Activated CD4-positive, CD25-positive, alpha-beta regulatory T cell treated with anti-CD3 and anti-CD28 coated beads, Interleukin-2, amount 50 U/mL, for 72 hours (primary cell): Measurements from ENCODE around the gene GATA5.
"Not testable (repeated sequence)": the region's sequence is repeated elsewhere in the genome, so short reads cannot be mapped to it uniquely, and the experiment has no call there.

Source experiments
- DNase-seq: peaks from one replicate; pipeline ENCODE4 v3.0.0; 2021

The GATA5 gene

DNA sequence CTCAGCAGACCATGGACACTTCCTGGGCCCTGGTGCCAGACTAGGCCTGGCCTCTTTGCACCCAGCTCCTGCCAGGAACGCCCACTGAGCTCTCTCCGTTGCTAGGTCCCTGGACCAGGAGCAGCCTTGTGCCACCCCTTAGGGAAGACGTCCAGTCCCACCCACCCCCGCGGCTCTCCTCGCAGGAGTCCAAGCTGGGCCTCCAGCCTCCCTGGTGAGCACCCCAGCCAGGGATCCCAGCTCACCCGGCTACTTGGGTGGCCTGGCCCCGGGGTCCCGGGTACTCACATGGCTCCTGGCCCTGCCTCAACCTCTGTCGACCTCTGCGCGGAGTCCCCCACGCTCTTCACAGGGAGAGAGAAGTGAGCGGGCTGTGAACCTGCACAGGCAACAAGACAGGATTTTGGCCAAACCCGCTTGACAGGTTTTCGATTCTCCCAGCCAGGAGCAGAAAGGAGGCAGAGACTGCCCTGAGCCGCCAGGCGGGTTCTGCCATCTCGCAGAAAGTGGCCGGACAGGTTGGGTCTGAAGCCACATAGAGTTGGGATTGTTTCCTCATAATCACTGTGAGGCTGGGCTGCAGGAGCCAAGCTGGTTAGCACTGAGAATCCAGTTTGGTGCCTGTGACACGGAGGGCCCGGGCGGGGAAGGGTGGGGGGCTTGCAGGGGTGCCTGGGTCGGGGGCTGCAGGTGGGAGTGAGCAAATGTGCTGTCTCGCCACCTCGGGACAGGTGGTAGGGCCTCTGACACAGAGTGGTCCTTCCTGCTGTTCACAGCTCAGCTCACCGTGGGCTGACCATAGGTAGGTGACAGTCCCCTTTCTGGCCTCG, 48.4 kb downstream of the GATA5 start, which contains the start of gene RBBP8NL:
Gene RBBP8NL (minus strand): TSS at position 368 of the 830 bp plus-strand sequence. CDS start 7,892 bp downstream, outside the sequence.
- no peak for DNase-seq

DNA sequence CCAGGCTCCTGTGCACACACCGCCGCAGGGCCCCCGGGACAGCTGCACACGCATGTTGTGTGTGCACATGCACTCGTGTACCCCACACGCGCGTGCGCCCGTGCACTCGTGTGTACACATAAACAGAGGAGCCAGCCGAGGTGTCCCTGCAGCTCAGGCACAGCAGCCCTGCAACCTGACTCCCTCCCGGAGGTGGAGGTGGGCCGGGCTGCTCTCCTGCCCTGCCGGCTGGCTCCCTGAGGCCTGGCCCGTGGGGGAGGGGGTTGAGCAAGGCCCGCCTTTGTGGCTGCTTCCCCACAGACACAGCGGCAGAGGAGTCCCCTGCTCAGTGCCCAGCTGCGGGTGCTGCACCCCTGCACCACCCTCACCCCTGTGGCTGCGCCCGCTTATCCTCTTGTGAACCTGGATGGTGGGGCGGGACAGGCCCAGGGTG, 49.1 kb downstream of the GATA5 start:
- no peak for DNase-seq

DNA sequence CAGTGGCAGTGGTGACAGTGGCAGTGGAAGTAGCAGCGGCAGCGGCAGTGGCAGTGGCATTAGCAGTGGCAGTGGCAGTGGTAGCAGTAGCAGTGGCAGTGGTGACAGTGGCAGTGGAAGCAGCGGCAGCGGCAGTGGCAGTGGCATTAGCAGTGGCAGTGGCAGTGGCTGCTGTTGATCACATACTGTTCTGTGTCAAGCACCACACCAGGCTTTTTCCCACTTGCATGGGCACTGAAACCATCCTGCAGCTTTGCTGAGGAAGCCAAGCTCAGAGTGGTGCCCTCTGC, 49.8 kb downstream of the GATA5 start:
- not testable (repeated sequence) for DNase-seq

DNA sequence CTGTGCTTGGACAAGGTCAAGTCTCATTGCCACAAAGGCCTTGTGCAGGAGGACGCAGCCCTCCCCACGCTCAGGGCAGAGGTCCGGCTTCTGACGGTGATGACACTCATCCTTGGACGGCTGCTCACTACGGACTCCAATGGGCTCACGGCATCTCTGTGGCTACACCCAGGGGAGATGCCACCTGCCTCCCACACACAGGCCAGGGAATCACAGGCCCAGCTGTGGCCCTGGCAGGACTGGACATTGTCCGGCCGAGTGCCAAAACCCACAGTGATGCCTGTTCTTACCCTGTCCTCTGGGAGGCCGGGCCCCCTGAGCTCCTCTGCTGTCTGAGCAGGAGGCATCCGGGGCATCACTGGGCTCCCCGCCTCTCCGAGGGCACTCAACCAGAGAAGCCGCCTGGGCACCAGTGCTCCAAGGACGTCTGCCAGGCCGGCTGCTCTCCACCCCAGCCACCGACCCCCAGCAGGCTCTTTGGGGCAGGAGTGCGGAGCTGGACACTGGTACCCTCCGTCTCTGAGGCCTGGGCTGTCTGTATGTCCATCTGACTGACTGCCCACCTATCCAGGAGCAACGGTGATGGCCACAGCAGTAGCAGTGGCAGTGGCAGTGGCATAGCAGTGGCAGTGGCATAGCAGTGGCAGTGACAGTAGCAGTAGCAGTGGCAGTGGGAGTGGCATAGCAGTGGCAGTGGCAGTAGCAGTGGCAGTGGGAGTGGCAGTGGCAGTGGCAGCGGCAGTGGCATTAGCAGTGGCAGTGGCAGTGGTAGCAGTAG, 50.3 kb downstream of the GATA5 start:
- DNase-seq, result no peak

DNA sequence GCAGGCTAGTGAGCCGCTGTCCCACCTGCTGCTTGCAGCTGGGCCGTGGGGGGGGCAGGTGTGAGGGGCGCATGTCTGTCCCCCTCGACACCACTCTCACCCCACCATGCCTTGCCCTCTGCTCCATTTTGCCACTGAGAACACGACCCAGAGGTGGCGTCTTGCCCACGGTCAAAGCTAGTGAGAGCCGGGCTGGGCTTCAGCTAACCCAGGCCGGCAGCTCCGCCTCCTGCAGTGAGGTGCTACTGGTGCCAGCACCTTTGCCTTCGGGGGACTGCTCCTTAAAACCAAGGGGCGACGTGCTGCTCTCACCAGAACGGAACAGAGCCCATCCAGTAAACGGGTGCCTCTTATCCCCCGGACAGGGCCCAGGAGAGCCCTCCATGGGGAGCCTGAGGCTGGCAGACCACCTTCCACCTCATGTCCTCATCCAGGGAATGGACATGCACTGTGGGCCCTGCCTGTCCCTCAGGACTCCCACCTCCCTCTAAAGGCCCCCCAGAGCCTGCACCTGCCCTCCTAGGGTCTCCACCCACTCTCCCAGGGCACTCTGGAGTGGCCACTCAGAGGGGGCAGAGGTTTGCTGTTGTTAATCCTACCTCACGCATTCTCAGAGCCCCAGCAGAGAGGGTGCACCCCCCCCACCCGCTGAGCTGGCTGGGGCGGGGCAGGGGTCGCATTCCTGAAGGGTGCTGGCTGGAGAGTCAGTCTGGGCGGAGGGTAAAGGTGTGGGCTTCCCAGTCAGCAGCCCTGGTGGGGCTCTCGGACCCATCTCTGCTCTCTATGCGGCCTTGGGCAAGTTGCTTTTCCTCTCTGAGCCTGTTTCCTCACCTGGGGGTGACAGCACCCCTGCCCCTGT, 51.3 kb downstream of the GATA5 start:
- DNase-seq, result no peak

DNA sequence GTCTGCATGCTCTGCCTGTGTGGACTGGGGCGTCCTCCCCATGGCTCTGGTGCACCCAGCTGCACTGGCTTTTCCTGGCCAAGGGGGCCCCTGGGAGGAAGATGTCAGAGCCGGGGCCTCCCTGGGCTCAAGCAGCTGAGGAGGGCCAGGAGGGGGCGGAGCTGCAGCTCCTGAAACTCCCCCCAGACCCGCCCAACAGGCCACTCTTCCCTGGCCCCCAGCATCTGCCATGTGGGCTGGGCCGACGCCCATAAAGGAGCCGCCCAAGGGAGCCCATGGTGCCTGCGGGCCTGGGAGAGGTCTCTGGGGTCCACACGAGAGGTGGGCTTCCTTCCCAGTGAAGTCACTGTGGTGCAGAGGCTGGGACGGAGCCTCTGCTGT, 52.5 kb downstream of the GATA5 start:
- no peak for DNase-seq

DNA sequence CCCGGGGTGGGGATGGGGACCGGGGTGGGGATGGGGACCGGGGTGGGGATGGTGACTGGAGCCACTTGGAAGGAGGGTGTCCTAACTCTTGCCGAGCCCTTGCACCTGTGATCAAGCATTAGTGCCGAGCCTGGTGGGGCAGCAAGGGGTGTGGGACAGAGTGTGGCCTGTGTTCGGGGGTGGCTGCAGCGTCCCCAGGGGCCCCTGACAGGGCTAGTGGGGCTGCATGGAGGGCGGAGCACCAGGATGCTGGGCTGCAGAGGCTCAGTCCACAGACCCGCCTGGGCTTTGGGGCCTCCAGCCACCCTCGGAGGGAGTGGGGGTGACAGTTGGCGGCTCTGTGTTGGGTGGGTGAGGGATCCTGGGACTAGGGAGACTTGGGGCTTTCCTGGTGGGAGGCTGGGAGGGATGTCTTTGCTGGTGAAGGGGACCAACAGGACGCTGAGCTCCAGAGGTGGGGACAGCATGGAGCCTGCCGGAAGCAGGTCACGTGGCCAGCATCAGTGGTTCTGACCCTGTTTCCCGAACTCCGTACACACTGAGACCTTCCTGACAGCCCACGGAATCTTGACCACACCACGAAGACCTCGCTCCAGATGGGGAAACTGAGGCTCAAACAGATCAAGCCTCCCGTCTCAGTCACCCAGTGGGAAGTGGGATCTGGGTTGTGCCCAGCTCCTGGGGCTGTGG, 53.0 kb downstream of the GATA5 start:
- no peak for DNase-seq

DNA sequence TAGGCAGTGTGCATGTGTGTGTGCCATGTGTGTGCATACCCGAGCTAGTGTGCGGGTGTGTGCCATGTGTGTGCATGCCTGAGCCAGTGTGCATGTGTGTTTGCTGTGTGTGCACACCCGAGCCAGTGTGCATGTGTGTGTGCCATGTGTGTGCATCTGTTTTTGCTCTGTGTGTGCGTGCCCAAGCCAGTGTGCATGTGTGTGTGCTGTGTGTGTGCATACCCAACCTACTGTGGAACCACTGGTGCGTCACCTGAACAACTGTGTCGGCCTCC, 54.1 kb downstream of the GATA5 start:
- no peak for DNase-seq

DNA sequence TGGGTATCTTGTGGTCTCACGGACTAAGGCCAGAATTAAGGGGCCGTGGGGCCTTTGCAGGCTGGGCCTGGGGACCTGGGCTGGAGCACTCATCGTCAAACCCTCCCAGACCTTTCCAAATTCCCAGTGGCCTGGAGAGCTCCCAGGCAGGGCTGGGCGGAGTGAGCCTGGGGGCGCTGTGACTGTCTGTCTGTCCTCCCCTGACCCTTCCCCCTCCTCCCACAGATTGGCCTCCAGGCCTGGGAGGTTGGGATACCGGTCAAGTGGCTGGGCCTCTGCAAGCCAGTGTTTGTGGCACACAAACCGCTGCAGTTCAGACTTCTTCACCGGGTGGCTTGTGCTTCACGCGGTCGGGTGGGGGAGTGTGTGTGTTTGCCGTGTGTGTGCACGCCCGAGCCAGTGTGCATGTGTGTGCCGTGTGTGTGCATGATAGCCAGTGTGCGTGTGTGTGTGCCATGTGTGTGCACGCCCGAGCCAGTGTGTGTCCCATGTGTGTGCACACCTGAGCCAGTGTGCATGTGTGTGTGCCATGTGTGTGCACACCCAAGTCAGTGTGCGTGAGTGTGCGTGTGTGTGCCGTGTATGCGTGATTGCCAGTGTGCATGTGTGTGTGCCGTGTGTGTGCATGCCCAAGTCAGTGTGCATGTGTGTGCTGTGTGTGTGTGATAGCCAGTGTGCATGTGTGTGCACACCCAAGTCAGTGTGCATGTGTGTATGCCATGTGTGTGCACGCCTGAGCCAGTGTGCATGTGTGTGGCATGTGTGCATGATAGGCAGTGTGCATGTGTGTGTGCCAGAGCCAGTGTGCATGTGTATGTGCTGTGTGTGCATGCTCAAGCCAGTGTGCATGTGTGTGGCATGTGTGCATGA, 54.7 kb downstream of the GATA5 start:
- DNase-seq, result no peak

DNA sequence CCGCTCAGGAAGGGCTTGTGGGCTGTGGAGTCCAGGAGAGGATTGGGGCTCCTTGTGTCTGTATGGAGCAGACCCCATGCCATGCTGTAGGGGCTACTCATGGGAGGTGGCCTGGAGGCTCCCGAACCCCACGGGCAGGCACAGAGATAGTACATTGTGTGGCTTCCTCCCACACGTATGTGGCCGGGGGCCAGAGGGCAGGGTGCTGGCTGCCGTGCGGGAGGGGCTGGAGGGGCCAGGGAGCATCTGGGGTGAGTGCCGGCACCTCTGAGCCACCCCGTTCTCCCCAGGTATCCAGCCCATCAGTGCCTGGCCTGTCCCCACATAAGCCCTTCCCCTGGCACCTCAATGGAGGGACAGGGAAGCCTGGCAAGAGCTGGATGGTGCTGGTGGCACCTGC, 56.0 kb downstream of the GATA5 start:
- no peak for DNase-seq

DNA sequence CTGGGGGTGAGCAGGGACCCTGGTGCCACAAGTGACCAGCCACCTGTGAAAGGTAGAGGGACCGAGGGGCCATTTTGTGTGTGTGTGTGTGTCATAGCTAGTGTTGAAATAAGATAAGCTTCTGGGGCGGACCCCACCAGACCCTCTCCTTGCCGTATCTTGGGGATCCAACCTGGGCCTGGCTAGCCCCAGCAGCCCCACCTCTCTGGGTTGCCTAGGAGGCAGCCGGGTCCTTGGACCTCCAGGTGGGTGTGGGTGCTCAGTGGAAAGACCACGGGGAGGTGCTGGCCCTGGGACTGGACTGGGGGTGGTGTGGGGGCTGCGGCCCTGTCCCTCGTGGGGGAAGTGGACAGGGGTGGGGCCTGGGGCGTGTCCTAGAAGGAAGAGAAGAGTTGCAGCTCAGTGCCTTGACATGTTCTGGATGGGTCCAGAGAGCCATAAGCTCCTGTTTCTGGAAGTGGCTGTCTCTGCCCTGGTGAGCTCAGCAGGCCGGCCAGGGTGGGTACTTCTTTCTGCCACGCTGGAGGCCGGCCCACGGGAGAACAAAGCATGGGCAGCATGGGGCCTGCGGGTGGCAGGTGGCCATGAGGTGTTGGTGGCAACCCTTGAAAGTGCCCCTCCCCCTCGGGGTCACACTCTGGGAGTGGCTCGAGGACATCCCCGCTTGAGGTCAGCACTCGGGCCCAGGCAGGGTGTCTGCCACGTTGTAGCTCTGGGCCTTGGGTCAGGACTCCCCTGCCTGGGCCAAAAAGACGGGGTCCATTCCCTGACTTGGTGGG, 56.9 kb downstream of the GATA5 start:
- DNase-seq, result no peak

DNA sequence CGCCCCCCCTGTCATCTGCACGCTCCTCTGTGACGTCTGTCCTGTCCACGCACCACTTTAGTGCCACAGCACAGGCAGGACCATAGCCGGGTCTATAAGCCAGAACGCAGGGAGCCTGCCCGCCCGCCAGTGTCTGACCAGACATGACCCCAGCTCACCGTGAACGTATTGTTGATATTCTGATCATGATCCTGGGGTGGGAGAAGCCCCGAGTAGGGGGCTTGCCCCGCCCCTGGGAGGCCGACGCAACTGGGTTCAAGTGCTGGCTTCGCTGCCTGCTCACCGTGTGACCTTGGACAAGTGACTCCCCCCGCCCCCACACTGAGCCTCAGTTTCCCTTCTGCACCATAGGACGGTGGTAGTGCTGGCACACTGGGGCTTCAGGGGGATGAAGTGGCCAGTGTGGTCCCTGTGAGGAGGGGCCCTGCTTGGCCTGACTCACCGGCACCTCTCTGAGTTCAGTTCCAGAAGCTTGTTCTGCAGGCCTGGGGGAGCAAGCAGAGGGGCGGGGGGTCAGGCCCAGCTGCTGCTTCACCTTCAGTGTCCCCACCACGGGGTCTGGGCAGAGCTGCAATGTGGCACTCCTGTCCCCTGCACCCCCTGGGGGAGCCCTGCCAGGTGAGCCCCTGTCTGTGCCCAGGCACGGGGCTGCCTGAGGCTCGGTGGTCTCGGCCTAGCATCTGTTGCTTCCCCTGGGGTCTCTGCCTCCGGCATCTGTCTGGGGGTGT, 57.6 kb downstream of the GATA5 start:
- DNase-seq, result no peak

DNA sequence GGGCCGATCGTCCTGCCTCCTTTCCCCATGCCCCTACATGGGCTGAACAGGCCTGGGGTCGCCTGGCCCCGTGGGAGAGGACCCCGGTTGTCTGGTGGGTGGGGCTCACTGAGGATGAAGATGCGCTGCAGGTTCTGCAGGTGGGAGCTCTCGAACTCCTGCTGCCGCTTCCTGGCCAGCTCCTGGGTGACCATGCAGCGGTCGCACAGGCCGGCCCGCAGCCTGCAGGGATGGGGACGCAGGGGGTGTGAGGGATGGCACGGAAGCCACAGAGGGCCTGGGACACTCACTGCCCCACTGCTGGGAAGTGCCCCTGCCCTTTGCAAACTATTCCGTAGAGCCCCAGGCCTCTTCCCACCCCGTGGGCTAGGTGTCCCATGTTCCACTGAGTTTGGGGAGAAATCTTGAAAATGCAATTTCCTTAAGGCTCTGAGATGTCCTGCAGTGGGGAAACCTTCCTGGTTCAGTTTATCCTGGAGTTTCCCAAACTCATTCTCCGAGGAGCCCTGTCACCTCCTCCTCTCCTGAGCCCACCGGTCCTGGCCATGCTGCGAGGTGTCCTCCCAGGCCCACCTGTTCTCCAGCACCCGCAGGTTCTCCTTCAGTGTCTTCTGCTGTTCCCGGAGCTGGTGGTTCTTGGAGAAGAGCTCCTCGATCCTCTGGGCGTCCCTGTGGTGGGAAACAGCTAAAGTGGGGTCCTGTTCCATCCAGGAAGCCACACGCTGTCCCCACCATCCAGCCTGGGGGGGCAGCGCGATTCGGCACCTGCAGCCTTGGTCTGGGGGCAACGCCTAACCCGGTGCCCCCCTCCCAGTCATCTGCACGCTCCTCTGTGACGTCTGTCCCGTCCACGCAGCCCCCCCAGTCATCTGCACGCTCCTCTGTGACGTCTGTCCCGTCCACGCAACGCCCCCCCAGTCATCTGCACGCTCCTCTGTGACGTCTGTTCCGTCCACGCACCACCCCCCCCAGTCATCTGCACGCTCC, 58.9 kb downstream of the GATA5 start:
- DNase-seq, result no peak

DNA sequence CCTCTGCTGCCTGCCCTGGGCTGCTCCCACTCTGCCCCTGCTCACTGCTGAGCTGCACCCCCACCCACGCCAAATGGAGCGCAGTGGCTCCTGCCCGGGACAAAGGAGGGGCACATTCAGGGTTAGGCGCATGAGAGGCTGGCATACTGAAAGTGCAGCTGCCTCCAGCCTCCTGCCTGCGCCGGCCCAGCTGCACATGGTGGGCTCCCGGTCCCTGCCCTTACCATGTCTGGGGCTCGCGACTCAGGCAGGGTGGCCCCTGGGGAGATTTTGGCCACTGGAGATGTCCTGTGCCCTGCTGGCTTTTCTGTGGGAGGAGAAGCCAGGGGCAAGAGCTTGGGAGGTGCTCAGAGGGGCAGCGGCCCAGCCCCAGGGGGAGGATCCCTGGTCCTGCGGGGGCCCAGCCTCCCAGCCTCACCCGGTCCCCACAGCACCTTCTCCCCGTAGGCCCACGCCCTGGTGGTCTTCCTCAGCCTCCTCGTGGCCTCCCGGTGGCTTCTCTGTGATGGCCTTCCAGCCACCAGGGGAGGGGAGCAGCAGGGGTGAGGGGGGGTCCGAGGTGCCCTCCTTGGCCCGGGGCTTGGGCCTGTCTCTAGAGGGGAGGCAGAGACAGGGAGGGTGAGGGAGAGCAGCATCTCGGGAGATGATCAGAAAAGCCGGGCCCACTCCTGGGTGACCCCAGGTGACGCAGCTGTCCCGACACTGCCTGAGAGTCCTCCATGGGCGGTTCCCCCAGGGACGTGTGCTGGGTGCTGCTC, 60.3 kb downstream of the GATA5 start:
- DNase-seq, result no peak

DNA sequence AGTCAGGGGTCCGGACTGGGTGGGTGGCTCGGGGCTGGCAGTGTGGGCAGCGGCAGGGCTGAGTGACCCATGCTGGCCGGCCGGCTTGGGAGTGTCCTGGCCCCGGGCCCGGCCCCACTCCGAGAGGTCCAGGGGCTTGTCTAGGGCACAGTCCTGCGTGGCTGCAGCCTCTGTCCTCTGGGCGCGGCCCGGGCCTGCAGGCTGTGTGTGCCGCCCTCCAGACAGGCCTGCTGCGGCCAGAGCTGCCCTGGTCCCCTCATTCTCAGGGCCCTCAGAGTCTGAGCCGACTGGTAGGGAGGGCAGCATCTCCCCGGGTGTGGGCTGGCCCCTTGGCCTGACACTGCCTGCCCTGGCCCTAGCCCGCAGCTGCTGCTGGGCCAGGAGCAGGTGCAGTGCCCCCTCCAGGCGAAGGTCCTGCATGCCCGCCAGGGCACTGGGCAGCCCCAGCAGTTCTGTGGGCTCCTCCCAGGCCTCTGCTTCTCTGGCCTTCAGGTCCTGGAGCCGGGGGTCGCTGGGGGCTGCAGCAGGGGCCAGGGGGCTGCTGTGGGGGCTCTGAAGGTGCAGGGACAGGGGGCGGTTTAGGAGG, 61.8 kb downstream of the GATA5 start:
- DNase-seq, result no peak
